Large intestine (tissue), 3 donors: ENCODE results near the gene GNL2. TPM values are rescaled to one million over a fixed set of nuclear protein-coding genes. Genes with fewer than 3 reads are reported as not detected.

Experiments
- DNase-seq, 2 donors: peaks; one replicate each; pipeline versions ENCODE4 v3.0.0 to v3.0.0-alpha.2; 2013
- H3K27ac ChIP-seq: one replicate; pipeline ENCODE4 v1.5.1; 2013; ENCODE audit warnings: low read length
- H3K27me3 ChIP-seq: 2 replicates; pipeline ENCODE4 v1.6.1; 2013; ENCODE audit warnings: low read length; ENCODE audit not compliant: control insufficient read depth, insufficient read depth
- H3K36me3 ChIP-seq: 2 replicates; pipeline ENCODE4 v1.6.1; 2013; ENCODE audit warnings: low read length; ENCODE audit not compliant: control insufficient read depth, insufficient read depth
- H3K4me1 ChIP-seq: one replicate; pipeline ENCODE4 v1.6.1; 2013; ENCODE audit warnings: low read length; ENCODE audit not compliant: control insufficient read depth, insufficient read depth
- H3K4me3 ChIP-seq: one replicate; pipeline ENCODE4 v1.5.1; 2013; ENCODE audit warnings: low read length
- H3K9me3 ChIP-seq: one replicate; pipeline ENCODE4 v1.6.1; 2013; ENCODE audit warnings: mild to moderate bottlenecking, low read depth, low read length, moderate library complexity; ENCODE audit not compliant: control insufficient read depth
- WGBS: methylation state at CpG from one replicate; pipeline ENCODE4 v1.1.5; 2013; ENCODE audit warnings: low lambda C conversion rate; ENCODE audit not compliant: insufficient coverage; 5-methylcytosine and 5-hydroxymethylcytosine counted together
- polyA plus RNA-seq: library from polyadenylated mRNA; unstranded; fragments of 120-200 nt; gene quantifications from one replicate; pipeline ENCODE4 v1.2.1, GENCODE V29; 2013

GNL2 gene
- polyA plus RNA-seq, 1 donor = 56.9 TPM

DNA sequence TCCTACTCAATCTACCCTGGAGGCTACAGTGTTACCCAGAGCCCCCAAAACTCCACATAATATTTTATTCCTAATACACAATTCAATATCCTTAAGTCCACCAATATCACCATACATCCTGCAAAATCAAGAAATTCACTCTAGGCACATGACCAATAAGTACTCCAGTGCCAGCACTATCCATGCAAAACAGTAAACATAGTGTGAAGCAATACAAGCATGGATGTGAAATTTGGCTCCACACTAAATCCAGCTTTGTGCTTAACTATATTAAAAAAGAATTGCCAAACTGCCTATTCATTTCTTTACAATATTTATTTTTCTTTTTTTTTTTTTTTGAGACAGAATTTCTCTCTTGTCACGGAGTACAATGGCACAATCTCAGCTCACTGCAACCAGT lies 78.2 kb downstream of the GNL2 start:
- WGBS = no CpG with 5 or more reads among the region's 1 CpG
- DNase-seq = no peak
- H3K9me3 ChIP-seq = no peaks in the 10 kb centered on the region
- H3K27me3 ChIP-seq = no peaks in the 10 kb centered on the region
- H3K27ac ChIP-seq = no peak overlapping the region
- H3K4me1 ChIP-seq = peaks cover 14% of the 10 kb centered on the region
- H3K4me3 ChIP-seq = no peak overlapping the region
- peaks cover 6% of the 10 kb centered on the region for H3K36me3 ChIP-seq

Other genes with a start within 250 kb of the GNL2 start
- 25.4 TPM for gene ZC3H12A, start 121.4 kb downstream of the GNL2 start, polyA plus RNA-seq
- gene MEAF6, start 81.2 kb downstream of the GNL2 start, polyA plus RNA-seq = 54.4 TPM
- gene SNIP1, start 41.6 kb downstream of the GNL2 start, polyA plus RNA-seq = 10.9 TPM
- gene DNALI1, start 39.0 kb downstream of the GNL2 start, polyA plus RNA-seq = 40.6 TPM
- 2.2 TPM for gene RSPO1, start 39.0 kb upstream of the GNL2 start, polyA plus RNA-seq
- 10.1 TPM for gene CDCA8, start 96.6 kb upstream of the GNL2 start, polyA plus RNA-seq
- 1.2 TPM for gene EPHA10, start 169.2 kb upstream of the GNL2 start, polyA plus RNA-seq
- 5.6 TPM for gene MANEAL, start 197.9 kb upstream of the GNL2 start, polyA plus RNA-seq
- 35.2 TPM for gene C1orf122, start 211.9 kb upstream of the GNL2 start, polyA plus RNA-seq
- 14.7 TPM for gene YRDC, start 212.3 kb upstream of the GNL2 start, polyA plus RNA-seq